ENCODE results near the gene LONP2.

DNA sequence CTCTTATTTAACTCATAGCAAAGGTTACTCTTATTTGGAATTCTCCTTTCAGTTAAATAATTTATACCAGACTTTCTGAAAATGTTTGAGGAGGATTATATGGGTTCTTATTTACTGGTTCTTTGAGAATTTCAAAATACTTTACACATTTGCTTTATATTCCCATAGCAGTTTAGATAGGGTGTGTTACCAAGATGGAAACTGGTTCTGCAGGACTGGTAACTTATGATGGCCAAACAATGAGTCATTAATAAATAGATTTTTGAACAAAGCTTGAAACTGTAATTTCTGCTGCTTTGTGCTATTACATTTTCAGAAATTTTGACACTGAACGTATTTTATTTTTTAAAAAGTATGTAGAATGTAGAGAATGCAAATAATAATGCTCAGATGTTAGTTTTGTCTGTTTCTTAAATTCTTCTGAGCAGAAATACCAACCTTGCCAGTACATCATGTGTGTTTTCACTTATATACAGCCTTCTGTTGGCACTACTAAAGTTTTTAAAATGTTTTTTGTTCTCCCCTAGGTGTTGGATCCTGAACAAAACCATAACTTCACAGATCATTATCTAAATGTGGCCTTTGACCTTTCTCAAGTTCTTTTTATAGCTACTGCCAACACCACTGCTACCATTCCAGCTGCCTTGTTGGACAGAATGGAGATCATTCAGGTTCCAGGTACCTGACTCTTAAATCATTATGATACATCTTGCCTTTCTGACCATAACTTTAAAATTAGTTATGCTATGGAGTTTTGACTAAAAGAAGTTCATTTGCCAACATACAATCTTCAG lies 51.6 kb downstream of the LONP2 start:
- TF ChIP-seq, protein P1, sequence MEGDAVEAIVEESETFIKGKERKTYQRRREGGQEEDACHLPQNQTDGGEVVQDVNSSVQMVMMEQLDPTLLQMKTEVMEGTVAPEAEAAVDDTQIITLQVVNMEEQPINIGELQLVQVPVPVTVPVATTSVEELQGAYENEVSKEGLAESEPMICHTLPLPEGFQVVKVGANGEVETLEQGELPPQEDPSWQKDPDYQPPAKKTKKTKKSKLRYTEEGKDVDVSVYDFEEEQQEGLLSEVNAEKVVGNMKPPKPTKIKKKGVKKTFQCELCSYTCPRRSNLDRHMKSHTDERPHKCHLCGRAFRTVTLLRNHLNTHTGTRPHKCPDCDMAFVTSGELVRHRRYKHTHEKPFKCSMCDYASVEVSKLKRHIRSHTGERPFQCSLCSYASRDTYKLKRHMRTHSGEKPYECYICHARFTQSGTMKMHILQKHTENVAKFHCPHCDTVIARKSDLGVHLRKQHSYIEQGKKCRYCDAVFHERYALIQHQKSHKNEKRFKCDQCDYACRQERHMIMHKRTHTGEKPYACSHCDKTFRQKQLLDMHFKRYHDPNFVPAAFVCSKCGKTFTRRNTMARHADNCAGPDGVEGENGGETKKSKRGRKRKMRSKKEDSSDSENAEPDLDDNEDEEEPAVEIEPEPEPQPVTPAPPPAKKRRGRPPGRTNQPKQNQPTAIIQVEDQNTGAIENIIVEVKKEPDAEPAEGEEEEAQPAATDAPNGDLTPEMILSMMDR (IDR thresholded peaks at IDR 0.05), result no peak
- TF ChIP-seq EZH2phosphoT487 (IDR thresholded peaks at IDR 0.05), result no peak

Data from neural progenitor cell (in vitro differentiated cells).